Hepatocyte (in vitro differentiated cells): ENCODE data around the gene RNU1-1.

Source experiments
- EZH2 ChIP-seq: fragments of 200-600 bp; sonication (generic); IDR thresholded peaks from 2 replicates; pipeline ENCODE4 v1.6.1; 2016; ENCODE audit warnings: antibody characterized with exemption, mild to moderate bottlenecking, borderline replicate concordance
- EZH2phosphoT487 ChIP-seq: fragments of 200-600 bp; sonication (generic); IDR thresholded peaks from one replicate; pipeline ENCODE4 v1.6.1; 2018; ENCODE audit warnings: antibody characterized with exemption, mild to moderate bottlenecking, low read depth, moderate library complexity; ENCODE audit not compliant: unreplicated experiment, severe bottlenecking
- TF ChIP-seq, protein P1 (sequence below): fragments of 200-600 bp; sonication (generic); IDR thresholded peaks from 2 replicates; pipeline ENCODE4 v1.5.1; 2016; ENCODE audit warnings: antibody characterized with exemption, mild to moderate bottlenecking; ENCODE audit not compliant: poor library complexity

DNA sequence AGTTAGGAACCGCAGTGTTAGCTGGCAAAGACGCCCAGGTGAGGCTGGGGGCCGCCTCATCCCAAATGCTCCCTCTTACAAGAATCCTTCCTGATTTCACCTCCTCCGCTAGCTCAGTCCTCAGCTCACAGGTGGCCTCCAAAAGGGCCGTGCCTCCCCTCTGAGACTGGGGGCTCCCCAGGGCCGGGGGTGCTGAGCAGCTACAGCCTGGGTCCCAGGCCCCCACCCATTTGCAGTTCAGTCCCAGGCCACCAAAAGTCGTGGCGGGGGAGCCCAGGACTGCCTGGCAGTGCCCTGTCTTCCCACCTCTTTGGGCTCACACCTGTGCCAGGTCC lies 29.6 kb downstream of the RNU1-1 start:
- TF ChIP-seq, protein P1, sequence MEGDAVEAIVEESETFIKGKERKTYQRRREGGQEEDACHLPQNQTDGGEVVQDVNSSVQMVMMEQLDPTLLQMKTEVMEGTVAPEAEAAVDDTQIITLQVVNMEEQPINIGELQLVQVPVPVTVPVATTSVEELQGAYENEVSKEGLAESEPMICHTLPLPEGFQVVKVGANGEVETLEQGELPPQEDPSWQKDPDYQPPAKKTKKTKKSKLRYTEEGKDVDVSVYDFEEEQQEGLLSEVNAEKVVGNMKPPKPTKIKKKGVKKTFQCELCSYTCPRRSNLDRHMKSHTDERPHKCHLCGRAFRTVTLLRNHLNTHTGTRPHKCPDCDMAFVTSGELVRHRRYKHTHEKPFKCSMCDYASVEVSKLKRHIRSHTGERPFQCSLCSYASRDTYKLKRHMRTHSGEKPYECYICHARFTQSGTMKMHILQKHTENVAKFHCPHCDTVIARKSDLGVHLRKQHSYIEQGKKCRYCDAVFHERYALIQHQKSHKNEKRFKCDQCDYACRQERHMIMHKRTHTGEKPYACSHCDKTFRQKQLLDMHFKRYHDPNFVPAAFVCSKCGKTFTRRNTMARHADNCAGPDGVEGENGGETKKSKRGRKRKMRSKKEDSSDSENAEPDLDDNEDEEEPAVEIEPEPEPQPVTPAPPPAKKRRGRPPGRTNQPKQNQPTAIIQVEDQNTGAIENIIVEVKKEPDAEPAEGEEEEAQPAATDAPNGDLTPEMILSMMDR: no peak
- no peak for TF ChIP-seq EZH2
- no peak for TF ChIP-seq EZH2phosphoT487
